A549 treated with dexamethasone at 1 μM for 4 hours (cell line): ENCODE results near the gene IFNW1. TPM values are rescaled to one million over a fixed set of nuclear protein-coding genes. Genes with fewer than 3 reads are reported as not detected.

ENCODE experiments used
- total RNA-seq: library from RNA; stranded (reverse); fragments of 200-300 nt; extraction: Qiagen RNA extraction; gene quantifications from 5 replicates; pipeline ENCODE4 v1.2.3, GENCODE V29; 2022

IFNW1 gene
- total RNA-seq: not detected in 5 replicates

GRCh38 chr9:21141427-21141882, at the start of gene IFNW1:
Gene IFNW1, minus strand, starts transcription at chr9:21141832. Its CDS starts 262 bp downstream, at chr9:21141570.

DNA sequence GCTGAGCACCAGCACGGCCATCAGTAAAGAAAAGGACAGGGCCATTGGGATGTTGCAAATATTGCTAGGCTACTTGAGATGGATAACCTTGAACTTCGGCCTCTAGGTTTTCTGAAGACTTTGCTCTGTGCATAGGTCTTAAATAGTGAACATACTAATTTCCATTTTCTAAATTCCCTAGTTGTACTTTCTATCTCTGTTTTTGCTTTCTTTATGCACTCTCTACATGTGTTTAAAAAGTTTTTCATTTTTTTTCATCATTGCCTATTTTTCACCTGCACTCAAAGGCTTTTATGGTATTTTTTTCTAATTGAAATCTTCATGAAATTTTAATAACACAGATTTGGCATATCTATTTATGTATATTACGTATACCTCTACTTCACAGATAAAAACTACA, 45.9 kb upstream of the IFNW1 start, which contains the start of gene IFNA4:
Gene IFNA4 (minus strand): TSS at position 101 of the 400 bp plus-strand sequence. CDS start 56 bp downstream, at position 45.

DNA sequence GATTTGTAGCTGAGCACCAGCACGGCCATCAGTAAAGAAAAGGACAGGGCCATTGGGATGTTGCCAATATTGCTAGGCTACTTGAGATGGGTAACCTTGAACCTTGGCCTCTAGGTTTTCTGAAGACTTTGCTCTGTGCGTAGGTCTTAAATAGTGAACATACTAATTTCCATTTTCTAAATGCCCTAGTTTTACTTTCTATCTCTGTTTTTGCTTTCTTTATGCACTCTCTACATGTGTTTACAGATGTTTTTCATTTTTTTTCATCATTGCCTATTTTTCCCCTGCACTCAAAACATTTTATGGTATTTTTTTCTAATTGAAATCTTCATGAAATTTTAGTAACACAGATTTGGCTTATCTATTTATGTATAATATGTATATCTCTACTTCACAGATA, 24.9 kb upstream of the IFNW1 start, which contains the start of gene IFNA21:
Gene IFNA21 (minus strand): TSS at position 101 of the 400 bp plus-strand sequence. CDS start 48 bp downstream, at position 53.

Other genes with a start within 250 kb of the IFNW1 start
- 0.85 to 1.3 TPM (median 1.0 TPM) in 5 replicates for gene HACD4, start 110.2 kb downstream of the IFNW1 start, total RNA-seq
- 0.10 TPM in 1 of 5 replicates, not detected in the others for gene IFNB1, start 63.9 kb downstream of the IFNW1 start, total RNA-seq
- not detected in 5 replicates for gene IFNA21, start 24.8 kb upstream of the IFNW1 start, total RNA-seq
- gene IFNA4, start 45.8 kb upstream of the IFNW1 start, total RNA-seq: not detected in 5 replicates
- gene IFNA7, start 60.4 kb upstream of the IFNW1 start, total RNA-seq: not detected in 5 replicates
- not detected in 5 replicates for gene IFNA10, start 65.3 kb upstream of the IFNW1 start, total RNA-seq
- gene IFNA16, start 75.5 kb upstream of the IFNW1 start, total RNA-seq: not detected in 5 replicates
- not detected in 5 replicates for gene IFNA17, start 86.4 kb upstream of the IFNW1 start, total RNA-seq
- gene IFNA14, start 98.2 kb upstream of the IFNW1 start, total RNA-seq: not detected in 5 replicates
- not detected in 5 replicates for gene IFNA5, start 163.5 kb upstream of the IFNW1 start, total RNA-seq
- 15.3 to 21.4 TPM (median 19.5 TPM) in 5 replicates for gene KLHL9, start 193.6 kb upstream of the IFNW1 start, total RNA-seq
- gene IFNA6, start 209.1 kb upstream of the IFNW1 start, total RNA-seq: not detected in 5 replicates
- gene IFNA13, start 226.2 kb upstream of the IFNW1 start, total RNA-seq: not detected in 5 replicates
- not detected in 5 replicates for gene IFNA2, start 243.6 kb upstream of the IFNW1 start, total RNA-seq